ENCODE results near the gene PIGS.

GRCh38 chr17:28519236-28519635, 52.1 kb downstream of the PIGS start:
- TF ChIP-seq, protein P1, sequence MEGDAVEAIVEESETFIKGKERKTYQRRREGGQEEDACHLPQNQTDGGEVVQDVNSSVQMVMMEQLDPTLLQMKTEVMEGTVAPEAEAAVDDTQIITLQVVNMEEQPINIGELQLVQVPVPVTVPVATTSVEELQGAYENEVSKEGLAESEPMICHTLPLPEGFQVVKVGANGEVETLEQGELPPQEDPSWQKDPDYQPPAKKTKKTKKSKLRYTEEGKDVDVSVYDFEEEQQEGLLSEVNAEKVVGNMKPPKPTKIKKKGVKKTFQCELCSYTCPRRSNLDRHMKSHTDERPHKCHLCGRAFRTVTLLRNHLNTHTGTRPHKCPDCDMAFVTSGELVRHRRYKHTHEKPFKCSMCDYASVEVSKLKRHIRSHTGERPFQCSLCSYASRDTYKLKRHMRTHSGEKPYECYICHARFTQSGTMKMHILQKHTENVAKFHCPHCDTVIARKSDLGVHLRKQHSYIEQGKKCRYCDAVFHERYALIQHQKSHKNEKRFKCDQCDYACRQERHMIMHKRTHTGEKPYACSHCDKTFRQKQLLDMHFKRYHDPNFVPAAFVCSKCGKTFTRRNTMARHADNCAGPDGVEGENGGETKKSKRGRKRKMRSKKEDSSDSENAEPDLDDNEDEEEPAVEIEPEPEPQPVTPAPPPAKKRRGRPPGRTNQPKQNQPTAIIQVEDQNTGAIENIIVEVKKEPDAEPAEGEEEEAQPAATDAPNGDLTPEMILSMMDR (IDR thresholded peaks at IDR 0.05) = no peak
- TF ChIP-seq POLR2AphosphoS5 (IDR thresholded peaks at IDR 0.05) = no peak

Measured in sigmoid colon (tissue), 4 donors.